Stimulated activated naive CD4-positive, alpha-beta T cell treated with Interleukin-2 at 50 U/mL for 16 hours (primary cell): ENCODE measurements around the gene GRIN2D.

ENCODE experiments used
- DNase-seq: peaks from one replicate; lab custom pipeline; 2025; lab: John Stamatoyannopoulos, UW

GRIN2D gene

DNA sequence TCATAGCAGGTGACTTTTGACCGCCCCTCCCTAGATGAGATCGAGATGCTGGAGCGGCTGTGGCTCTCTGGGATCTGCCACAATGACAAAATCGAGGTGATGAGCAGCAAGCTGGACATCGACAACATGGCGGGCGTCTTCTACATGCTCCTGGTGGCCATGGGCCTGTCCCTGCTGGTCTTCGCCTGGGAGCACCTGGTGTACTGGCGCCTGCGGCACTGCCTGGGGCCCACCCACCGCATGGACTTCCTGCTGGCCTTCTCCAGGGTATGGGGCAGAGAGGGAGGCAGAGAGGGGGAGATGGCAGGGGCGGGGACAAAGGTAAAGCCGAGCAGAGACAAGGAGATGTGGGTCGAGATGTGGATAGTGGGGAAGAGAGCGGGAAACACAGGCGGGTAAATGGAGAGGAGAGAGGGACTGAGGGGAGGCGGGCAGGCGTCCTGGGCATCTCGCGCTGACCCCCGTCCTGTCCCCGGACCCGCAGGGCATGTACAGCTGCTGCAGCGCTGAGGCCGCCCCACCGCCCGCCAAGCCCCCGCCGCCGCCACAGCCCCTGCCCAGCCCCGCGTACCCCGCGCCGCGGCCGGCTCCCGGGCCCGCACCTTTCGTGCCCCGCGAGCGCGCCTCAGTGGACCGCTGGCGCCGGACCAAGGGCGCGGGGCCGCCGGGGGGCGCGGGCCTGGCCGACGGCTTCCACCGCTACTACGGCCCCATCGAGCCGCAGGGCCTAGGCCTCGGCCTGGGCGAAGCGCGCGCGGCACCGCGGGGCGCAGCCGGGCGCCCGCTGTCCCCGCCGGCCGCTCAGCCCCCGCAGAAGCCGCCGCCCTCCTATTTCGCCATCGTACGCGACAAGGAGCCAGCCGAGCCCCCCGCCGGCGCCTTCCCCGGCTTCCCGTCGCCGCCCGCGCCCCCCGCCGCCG lies 48.9 kb downstream of the GRIN2D start:
- DNase-seq: no peak

DNA sequence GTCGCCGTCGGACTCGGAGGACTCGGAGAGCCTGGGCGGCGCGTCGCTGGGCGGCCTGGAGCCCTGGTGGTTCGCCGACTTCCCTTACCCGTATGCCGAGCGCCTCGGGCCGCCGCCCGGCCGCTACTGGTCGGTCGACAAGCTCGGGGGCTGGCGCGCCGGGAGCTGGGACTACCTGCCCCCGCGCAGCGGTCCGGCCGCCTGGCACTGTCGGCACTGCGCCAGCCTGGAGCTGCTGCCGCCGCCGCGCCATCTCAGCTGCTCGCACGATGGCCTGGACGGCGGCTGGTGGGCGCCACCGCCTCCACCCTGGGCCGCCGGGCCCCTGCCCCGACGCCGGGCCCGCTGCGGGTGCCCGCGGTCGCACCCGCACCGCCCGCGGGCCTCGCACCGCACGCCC lies 49.8 kb downstream of the GRIN2D start:
- no peak for DNase-seq
